Muscle of leg (tissue), 11 donors: Measurements from ENCODE around the gene SARS1. TPM values are rescaled to one million over a fixed set of nuclear protein-coding genes. Genes with fewer than 3 reads are reported as not detected.

Experiments
- DNase-seq: peaks from one replicate; pipeline ENCODE4 v3.0.0; 2013
- H3K27ac ChIP-seq: one replicate; pipeline ENCODE4 v1.5.1; 2013; ENCODE audit warnings: mild to moderate bottlenecking, low read length, control low read depth
- H3K27me3 ChIP-seq: one replicate; pipeline ENCODE4 v1.6.1; 2013; ENCODE audit warnings: low read length; ENCODE audit not compliant: control insufficient read depth, insufficient read depth
- H3K36me3 ChIP-seq: one replicate; pipeline ENCODE4 v1.6.1; 2013; ENCODE audit warnings: low read length; ENCODE audit not compliant: control insufficient read depth, insufficient read depth
- H3K4me1 ChIP-seq: one replicate; pipeline ENCODE4 v1.6.1; 2013; ENCODE audit warnings: low read length; ENCODE audit not compliant: control insufficient read depth, insufficient read depth
- H3K4me3 ChIP-seq: one replicate; pipeline ENCODE4 v1.5.1; 2013; ENCODE audit warnings: low read length, control low read depth
- H3K9me3 ChIP-seq: replicated peaks from 2 replicates; pipeline ENCODE4 v1.6.1; 2013; ENCODE audit warnings: low read depth, low read length; ENCODE audit not compliant: control insufficient read depth
- WGBS: methylation state at CpG from one replicate; pipeline ENCODE4 v1.1.5; 2013; ENCODE audit warnings: missing lambda C conversion rate; ENCODE audit not compliant: insufficient coverage; 5-methylcytosine and 5-hydroxymethylcytosine counted together
- polyA plus RNA-seq, 8 donors: library from polyadenylated mRNA; unstranded; fragments of 120-200 nt; gene quantifications; one replicate each; pipeline versions ENCODE4 v1.2.1 to v1.2.3, GENCODE V29; 2013; ENCODE audit warnings: inconsistent platforms in 1 of 8, low replicate concordance in 1 of 8; ENCODE audit not compliant: insufficient read length in 8 of 8, insufficient read depth in 1 of 8
- total RNA-seq: library from RNA; stranded (reverse); fragments of 120-200 nt; gene quantifications from one replicate; pipeline ENCODE4 v1.2.4, GENCODE V29; 2013

Gene SARS1
- total and polyA plus RNA-seq, 9 donors, result 80.4 to 104 (median 88.0) TPM

DNA sequence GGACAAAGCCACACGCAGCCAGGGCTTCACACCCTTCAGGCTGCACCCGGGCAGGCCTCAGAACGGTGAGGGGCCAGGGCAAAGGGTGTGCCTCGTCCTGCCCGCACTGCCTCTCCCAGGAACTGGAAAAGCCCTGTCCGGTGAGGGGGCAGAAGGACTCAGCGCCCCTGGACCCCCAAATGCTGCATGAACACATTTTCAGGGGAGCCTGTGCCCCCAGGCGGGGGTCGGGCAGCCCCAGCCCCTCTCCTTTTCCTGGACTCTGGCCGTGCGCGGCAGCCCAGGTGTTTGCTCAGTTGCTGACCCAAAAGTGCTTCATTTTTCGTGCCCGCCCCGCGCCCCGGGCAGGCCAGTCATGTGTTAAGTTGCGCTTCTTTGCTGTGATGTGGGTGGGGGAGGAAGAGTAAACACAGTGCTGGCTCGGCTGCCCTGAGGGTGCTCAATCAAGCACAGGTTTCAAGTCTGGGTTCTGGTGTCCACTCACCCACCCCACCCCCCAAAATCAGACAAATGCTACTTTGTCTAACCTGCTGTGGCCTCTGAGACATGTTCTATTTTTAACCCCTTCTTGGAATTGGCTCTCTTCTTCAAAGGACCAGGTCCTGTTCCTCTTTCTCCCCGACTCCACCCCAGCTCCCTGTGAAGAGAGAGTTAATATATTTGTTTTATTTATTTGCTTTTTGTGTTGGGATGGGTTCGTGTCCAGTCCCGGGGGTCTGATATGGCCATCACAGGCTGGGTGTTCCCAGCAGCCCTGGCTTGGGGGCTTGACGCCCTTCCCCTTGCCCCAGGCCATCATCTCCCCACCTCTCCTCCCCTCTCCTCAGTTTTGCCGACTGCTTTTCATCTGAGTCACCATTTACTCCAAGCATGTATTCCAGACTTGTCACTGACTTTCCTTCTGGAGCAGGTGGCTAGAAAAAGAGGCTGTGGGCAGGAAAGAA is 61.1 kb downstream of the SARS1 start:
- peaks cover 18% of the 10 kb centered on the region for H3K4me1 ChIP-seq
- DNase-seq, result no peak
- no peak overlapping the region for H3K4me3 ChIP-seq
- no peak overlapping the region for H3K27ac ChIP-seq
- H3K27me3 ChIP-seq, result no peaks in the 10 kb centered on the region
- H3K9me3 ChIP-seq, result no peaks in the 10 kb centered on the region
- 48% methylated on average over 10 of the region's 24 CpGs for WGBS
- peaks cover 14% of the 10 kb centered on the region for H3K36me3 ChIP-seq

DNA sequence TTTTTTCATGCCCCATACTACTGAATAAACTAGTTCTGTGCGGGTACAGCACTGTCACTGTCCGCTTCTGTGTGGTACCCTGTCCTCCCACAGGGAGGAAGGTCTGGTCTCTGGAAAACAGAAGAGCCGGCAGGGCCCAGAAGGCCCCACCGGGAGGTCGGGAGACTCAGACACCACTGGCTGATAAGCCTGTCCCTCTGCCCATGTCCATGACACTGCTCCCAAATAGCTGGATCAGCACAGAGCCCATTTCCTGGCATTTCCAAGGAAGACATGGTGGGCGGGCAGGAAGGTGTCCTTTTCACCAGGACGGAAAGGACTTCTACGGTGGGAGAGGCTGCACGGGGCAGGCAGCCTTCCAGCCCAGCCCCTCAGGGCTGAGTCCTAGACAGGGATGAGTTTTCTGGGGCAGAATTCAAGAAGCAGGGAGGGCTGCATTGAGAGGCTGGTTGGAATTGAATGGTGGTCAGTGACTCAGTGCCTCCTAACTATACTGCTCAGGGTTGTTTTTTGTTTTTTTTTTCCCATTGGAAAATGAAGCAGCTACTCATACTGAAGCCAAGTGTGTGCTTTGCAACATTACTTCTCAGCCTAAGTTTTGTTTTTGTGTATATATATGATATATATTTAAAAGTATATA is 62.1 kb downstream of the SARS1 start:
- 39% methylated on average over 8 of the region's 9 CpGs for WGBS
- Histone ChIP-seq H3K4me3 (no peak overlapping the region), H3K4me1 (peaks cover 18% of the 10 kb centered on the region), H3K9me3 (no peaks in the 10 kb centered on the region), H3K36me3 (peaks cover 19% of the 10 kb centered on the region), H3K27me3 (no peaks in the 10 kb centered on the region), H3K27ac (no peak overlapping the region)
- DNase-seq, result no peak

DNA sequence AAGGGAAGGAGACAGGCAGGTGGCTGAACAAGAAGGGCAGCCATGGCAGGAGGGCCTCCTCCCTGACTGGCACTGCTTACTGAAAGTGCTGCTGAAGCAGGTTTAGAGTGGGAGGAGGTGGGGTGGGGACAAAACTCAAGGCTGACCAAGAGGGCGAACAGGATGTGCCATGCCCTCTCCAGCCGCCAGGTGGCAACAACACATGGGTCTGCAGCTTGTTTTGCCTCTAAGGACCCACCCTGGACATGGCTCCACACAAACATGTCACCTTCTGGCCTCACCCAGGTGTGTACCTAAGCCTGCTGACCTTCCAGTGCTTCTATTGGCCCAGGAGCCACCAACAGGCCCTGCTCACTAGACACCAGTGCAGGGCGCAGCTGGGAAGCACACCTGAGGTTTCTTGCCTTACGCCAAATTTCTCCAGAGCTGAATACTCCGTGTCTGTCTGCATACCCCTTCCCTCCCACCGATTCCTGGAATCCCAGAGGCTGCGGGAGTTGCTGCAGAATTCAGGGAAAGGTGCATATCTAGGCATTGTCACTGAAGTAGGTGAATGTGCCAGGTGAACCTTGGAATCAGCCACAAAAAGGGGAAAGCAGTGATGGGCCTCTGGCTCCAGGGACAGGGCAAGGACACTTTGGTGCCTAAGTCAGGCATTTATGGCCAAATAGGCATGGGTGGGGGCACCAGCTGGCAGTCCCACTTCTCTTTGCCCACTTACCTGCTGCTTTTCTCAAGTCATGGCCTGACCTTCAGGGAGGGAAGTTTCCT is 63.9 kb downstream of the SARS1 start:
- no peak overlapping the region for H3K27ac ChIP-seq
- 68% methylated on average over 7 of the region's 7 CpGs for WGBS
- DNase-seq, result peak; percentile 74

DNA sequence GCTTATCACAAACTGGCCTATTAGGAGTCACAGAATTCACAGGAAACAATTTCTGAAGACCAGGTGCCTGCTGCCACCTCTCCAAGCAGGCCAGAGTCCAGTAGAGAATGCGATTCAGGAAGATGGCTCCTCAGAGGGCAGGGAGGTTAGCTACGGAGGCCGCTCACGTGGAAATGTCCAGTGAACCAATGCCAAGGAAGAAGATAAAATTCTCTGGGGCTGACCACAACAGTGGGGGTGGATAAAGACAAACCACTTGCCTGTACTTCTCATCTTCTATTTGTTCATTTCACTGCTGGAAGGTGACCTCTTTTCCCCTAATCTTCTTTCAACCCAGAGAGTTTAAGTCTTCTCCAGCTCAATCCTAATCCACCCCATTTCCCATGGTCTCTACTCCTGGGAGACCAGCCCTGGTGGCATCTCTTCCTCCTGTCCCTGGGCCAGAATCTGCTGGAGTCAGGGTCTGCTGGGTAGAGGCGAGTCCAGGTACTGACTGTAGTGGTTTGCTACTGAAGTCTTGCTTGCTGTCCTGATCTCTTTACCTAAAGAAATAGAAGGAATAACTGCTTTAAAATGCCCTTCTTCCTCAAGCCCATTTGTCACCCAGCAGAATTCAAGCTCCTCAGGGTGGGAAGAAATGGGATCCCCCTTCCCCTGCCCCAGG is 66.0 kb downstream of the SARS1 start:
- Histone ChIP-seq H3K27me3 (no peaks in the 10 kb centered on the region), H3K27ac (no peak overlapping the region), H3K9me3 (no peaks in the 10 kb centered on the region), H3K4me3 (no peak overlapping the region), H3K36me3 (peaks cover 19% of the 10 kb centered on the region), H3K4me1 (peaks cover 25% of the 10 kb centered on the region)
- 87% methylated on average over 4 of the region's 5 CpGs for WGBS
- no peak for DNase-seq

More for the DNA sequence above, 63.9 kb downstream of the SARS1 start:
- Histone ChIP-seq H3K9me3 (no peaks in the 10 kb centered on the region), H3K4me3 (no peak overlapping the region), H3K36me3 (peaks cover 19% of the 10 kb centered on the region), H3K4me1 (peaks cover 22% of the 10 kb centered on the region), H3K27me3 (no peaks in the 10 kb centered on the region)

DNA sequence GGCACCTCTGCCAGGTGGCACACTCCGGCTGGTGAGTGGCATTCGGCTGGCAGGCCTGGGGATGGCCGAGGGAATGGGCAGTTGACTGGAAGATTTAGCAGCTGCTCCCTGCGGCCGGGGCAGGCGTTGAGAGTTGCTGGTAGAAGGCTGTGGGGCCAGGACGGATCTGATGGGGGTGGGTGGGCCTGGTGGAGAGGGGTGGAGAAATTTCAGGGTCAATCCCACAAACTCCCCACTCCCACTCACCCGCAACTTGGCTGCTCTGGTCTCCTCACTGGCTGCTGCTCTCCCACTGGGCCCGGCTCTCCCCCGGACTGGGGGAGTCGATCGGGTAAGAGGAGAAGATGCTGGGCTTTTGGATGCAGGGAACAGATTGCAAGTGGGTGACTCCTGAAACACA is 67.1 kb downstream of the SARS1 start:
- H3K4me1 ChIP-seq, result peaks cover 25% of the 10 kb centered on the region
- no peak for DNase-seq
- WGBS, result 94% methylated on average over 5 of the region's 12 CpGs
- no peaks in the 10 kb centered on the region for H3K9me3 ChIP-seq
- H3K4me3 ChIP-seq, result no peak overlapping the region
- H3K27me3 ChIP-seq, result no peaks in the 10 kb centered on the region
- H3K36me3 ChIP-seq, result peaks cover 19% of the 10 kb centered on the region
- H3K27ac ChIP-seq, result no peak overlapping the region

DNA sequence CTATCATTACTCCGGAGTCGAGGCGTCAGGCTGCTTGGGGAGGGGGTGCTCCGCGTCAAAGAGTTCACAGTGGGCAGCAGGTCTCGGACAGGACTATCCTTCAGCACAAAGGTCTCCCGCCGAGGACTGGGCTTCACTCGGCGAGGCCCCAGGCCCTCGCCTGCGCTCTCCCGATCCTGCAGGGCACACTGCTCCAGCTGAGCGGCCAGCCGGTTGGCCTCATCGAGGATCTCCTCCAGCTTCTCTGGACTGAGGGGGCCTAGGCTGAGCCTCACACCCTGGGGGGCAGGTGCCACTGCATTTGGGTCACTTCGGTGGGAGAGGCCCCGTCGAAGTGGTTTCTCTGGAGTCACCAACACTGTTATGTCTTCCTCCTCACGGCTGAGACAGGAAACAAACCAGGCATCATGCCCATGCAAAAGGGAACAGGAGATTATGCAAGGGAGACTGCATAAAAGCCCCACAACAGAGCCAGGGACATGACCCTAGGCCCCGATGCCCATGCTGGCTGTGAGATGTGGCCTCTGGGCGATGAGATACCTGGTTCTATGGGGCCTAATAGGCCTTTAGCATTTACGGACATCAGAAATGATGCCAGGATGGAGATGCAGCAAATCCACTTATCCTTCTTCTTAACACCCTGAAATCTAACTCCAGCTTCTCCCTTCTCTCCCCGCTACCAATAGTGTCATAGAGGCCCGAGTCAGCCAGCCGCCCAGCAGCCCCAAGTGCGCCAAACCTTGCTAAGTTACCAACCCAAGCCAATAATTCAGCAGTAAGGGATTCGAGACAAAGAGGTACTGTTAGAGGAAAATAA is 68.2 kb downstream of the SARS1 start:
- Histone ChIP-seq H3K27ac (no peak overlapping the region), H3K27me3 (no peaks in the 10 kb centered on the region), H3K36me3 (peaks cover 19% of the 10 kb centered on the region), H3K4me1 (peaks cover 25% of the 10 kb centered on the region), H3K9me3 (no peaks in the 10 kb centered on the region), H3K4me3 (peak overlapping the region; percentile 71)
- 57% methylated on average over 19 of the region's 28 CpGs for WGBS
- no peak for DNase-seq

DNA sequence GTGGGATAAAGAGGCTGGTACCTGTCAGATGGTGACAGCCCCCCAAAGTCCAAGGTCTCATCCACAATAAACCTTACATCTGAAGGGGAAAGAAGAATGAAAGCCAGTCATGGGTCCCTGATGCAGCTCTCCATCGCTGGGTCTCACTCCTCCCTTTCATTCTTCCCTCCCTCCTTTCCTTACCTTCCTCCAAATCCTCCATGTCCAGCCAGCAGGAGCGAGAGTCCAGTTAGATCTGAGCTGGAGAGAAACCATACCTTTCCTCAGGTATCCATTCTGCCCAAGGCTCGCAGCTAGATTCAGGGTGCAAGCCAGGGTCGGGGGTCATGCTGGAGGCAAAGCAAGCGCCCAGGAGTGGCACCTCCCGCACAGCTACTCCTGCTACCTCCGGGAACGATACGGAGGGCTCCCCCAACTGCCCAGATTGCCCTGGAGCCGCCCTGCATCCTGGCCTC is 68.8 kb downstream of the SARS1 start:
- H3K4me3 ChIP-seq, result peak overlapping the region; percentile 71
- H3K27me3 ChIP-seq, result no peaks in the 10 kb centered on the region
- peaks cover 24% of the 10 kb centered on the region for H3K4me1 ChIP-seq
- H3K36me3 ChIP-seq, result peaks cover 18% of the 10 kb centered on the region
- no peak for DNase-seq
- peak overlapping the region; percentile 85 for H3K27ac ChIP-seq
- H3K9me3 ChIP-seq, result no peaks in the 10 kb centered on the region
- 5% methylated on average over 10 of the region's 10 CpGs for WGBS

DNA sequence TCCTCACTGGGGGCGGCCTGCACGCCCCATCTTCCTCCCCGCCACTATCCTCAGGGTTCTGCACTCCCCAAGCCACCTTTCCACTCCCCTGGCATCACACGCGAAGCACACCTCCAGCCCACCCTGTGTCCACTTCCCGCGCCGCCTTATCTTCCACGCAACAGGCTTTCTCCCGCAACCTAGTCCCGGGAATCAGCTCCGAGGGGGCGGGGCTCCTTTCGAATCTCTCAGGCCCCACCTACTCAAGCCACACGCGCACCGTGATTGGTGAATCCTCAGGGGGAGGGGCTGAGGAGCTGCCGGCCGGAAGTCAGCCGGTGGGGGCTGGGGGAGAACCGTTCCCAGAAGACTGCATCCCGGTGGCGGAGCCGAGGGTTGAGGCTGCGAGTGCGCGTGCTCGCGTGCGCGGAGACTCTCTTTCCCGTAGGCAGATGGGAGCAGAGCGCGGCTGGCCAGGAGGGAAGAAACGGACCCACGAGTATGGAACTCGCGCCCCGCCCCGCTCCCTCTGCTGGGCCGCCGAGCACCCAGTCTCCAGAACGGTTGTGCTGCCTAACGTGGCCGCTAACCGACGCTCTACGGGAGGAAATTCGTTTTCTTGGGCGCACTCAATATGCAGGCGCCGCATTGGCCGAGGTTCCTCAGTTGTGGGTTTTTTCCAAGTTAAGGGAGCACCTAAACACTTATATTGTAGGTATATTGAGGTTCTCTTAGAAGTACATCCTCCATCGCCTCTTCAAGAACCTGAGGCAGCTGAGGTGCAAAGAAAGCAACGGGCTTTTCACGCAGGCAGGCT is 69.4 kb downstream of the SARS1 start, which contains the start of gene PSRC1:
TSS of gene PSRC1 (minus strand) at position 194 of the 796 bp plus-strand sequence.
- H3K36me3 ChIP-seq, result peaks cover 13% of the 10 kb centered on the region

More for the DNA sequence above, 69.4 kb downstream of the SARS1 start, which contains the start of gene PSRC1:
- Histone ChIP-seq H3K4me3 (peak within 1 kb of the TSS; percentile 71), H3K4me1 (peaks cover 21% of the 10 kb centered on the region), H3K27ac (peak within 1 kb of the TSS; percentile 90), H3K27me3 (no peaks in the 10 kb centered on the region), H3K9me3 (no peaks in the 10 kb centered on the region)
- WGBS, result under 1% methylated on average over 37 of the region's 56 CpGs
- DNase-seq, result peak; percentile 98
